HepG2 (cell line): ENCODE data around the gene CFAP100. TPM values are rescaled to one million over a fixed set of nuclear protein-coding genes. Genes with fewer than 3 reads are reported as not detected.

Source experiments
- CREM ChIP-seq, 2 experiments: sonication (generic) in 1 of 2; formaldehyde crosslinking in 1 of 2; IDR thresholded peaks; 2 replicates each; pipeline versions ENCODE4 v1.4.0 to v1.6.1; 2016 to 2020; ENCODE audit warnings: antibody characterized with exemption in 1 of 2, mild to moderate bottlenecking in 1 of 2, missing genetic modification reagents in 1 of 2
- FOXK2 ChIP-seq: fragments of 450-650 bp; IDR thresholded peaks from 2 replicates; pipeline ENCODE4 v1.6.1; 2016
- IKZF1 ChIP-seq: fragments of 450-650 bp; IDR thresholded peaks from 2 replicates; pipeline ENCODE4 v1.7.1; 2016
- KDM6A ChIP-seq: IDR thresholded peaks from 2 replicates; pipeline ENCODE4 v1.6.1; 2016; ENCODE audit warnings: low read depth
- MAFF ChIP-seq: IDR thresholded peaks from 2 replicates; pipeline ENCODE4 v1.6.1; 2011; ENCODE audit warnings: low read depth, low read length, improper control_type of control experiment
- MIXL1 ChIP-seq: IDR thresholded peaks from 2 replicates; pipeline ENCODE4 v1.6.1; 2016
- NCOA5 ChIP-seq: sonication (generic); formaldehyde crosslinking; IDR thresholded peaks from 2 replicates; pipeline ENCODE4 v1.4.0; 2020; ENCODE audit warnings: missing genetic modification reagents
- NFAT5 ChIP-seq: sonication (generic); formaldehyde crosslinking; IDR thresholded peaks from 2 replicates; pipeline ENCODE4 v1.4.0; 2020; ENCODE audit warnings: missing genetic modification reagents
- PLRG1 ChIP-seq: fragments of 450-650 bp; conservative IDR thresholded peaks from 2 replicates; pipeline ENCODE4 v1.6.1; 2016
- RAD51 ChIP-seq: fragments of 450-650 bp; IDR thresholded peaks from 2 replicates; pipeline ENCODE4 v1.6.1; 2016; ENCODE audit warnings: borderline replicate concordance
- SUZ12 ChIP-seq: fragments of 150-350 bp; IDR thresholded peaks from 2 replicates; pipeline ENCODE4 v1.6.1; 2014; ENCODE audit warnings: low read depth, low read length
- TFAP4 ChIP-seq: sonication (generic); IDR thresholded peaks from 2 replicates; pipeline ENCODE4 v1.6.1; 2016; ENCODE audit warnings: low read depth, borderline replicate concordance
- TGIF2 ChIP-seq: IDR thresholded peaks from 2 replicates; pipeline ENCODE4 v1.6.1; 2016; ENCODE audit warnings: control low read depth, missing compliant biosample characterization
- THAP8 ChIP-seq: sonication (generic); formaldehyde crosslinking; IDR thresholded peaks from 2 replicates; pipeline ENCODE4 v1.5.1; 2020; ENCODE audit warnings: missing genetic modification reagents, mild to moderate bottlenecking, borderline replicate concordance
- TOE1 ChIP-seq: sonication (generic); formaldehyde crosslinking; IDR thresholded peaks from 2 replicates; pipeline ENCODE4 v1.4.0; 2020; ENCODE audit warnings: mild to moderate bottlenecking, missing genetic modification reagents
- YEATS4 ChIP-seq: sonication (generic); formaldehyde crosslinking; IDR thresholded peaks from 2 replicates; pipeline ENCODE4 v1.4.0; 2020; ENCODE audit warnings: missing genetic modification reagents, borderline replicate concordance
- ZNF343 ChIP-seq: sonication (generic); formaldehyde crosslinking; IDR thresholded peaks from 2 replicates; pipeline ENCODE4 v1.4.0; 2020; ENCODE audit warnings: mild to moderate bottlenecking, missing genetic modification reagents
- ZNF484 ChIP-seq: sonication (generic); formaldehyde crosslinking; IDR thresholded peaks from 2 replicates; pipeline ENCODE4 v1.5.1; 2020; ENCODE audit warnings: mild to moderate bottlenecking, low read depth, missing genetic modification reagents, borderline replicate concordance
- ZNF567 ChIP-seq: sonication (generic); formaldehyde crosslinking; IDR thresholded peaks from 2 replicates; pipeline ENCODE4 v1.8.1; 2023; ENCODE audit warnings: mild to moderate bottlenecking, missing genetic modification reagents, borderline replicate concordance
- ZNF609 ChIP-seq: sonication (generic); formaldehyde crosslinking; IDR thresholded peaks from 2 replicates; pipeline ENCODE4 v1.4.0; 2020; ENCODE audit warnings: mild to moderate bottlenecking, missing genetic modification reagents, borderline replicate concordance
- ZSCAN22 ChIP-seq: sonication (generic); formaldehyde crosslinking; IDR thresholded peaks from 2 replicates; pipeline ENCODE4 v1.4.0; 2020; ENCODE audit warnings: mild to moderate bottlenecking, missing genetic modification reagents
- polyA plus RNA-seq, 8 experiments: library from polyadenylated mRNA; depleted of rRNA in 3 of 8; stranded (reverse) in 7 of 8; unstranded in 1 of 8; fragments of >200 nt; fragmentation: Illumina TruSeq in 4 of 8; extraction: Trizol in 4 of 8; gene quantifications; 2 replicates each; pipeline versions ENCODE4 v1.2.1 to v1.2.3, GENCODE V29; 2011 to 2016; ENCODE audit warnings: low read depth in 4 of 8, missing spikeins in 1 of 8, mixed read lengths in 1 of 8; ENCODE audit not compliant: insufficient read depth in 1 of 8
- total RNA-seq, 5 experiments: library from RNA; depleted of rRNA; stranded (reverse); fragments of >200 nt; fragmentation: Illumina TruSeq; extraction: Trizol; gene quantifications; 2 replicates each; pipeline ENCODE4 v1.2.3, GENCODE V29; 2016; ENCODE audit warnings: low read depth in 1 of 5

The CFAP100 gene
- total and polyA plus RNA-seq, 2 of the 13 experiments (the other 11 are each of a cell fraction or from before 2014, with no cell fraction given): 0.32 TPM; not detected in 1

- TF ChIP-seq ZNF609 (CRISPR knock-in tag) (0 out of 2 replicates have a peak, but pooled peaks have one; percentile 20), ZSCAN22 (CRISPR knock-in tag) (no peak), ZNF343 (no peak), NCOA5 (no peak), TOE1 (CRISPR knock-in tag) (no peak), ZNF484 (CRISPR knock-in tag) (no peak), TFAP4 (peak; percentile 67; the same call in 1 of the 2 replicates), MAFF (no peak), THAP8 (CRISPR knock-in tag) (no peak), ZNF567 (CRISPR knock-in tag) (no peak), FOXK2 (no peak), IKZF1 (no peak), PLRG1 (no peak), MIXL1 (CRISPR knock-in tag) (0 out of 2 replicates have a peak, but pooled peaks have one; percentile 24), NFAT5 (CRISPR knock-in tag) (no peak), CREM (IDR thresholded peaks at IDR 0.05) (no peak), CREM (CRISPR knock-in tag; IDR thresholded peaks at IDR 0.05) (no peak), KDM6A (CRISPR knock-in tag) (no peak), YEATS4 (no peak), RAD51 (no peak), TGIF2 (CRISPR knock-in tag) (no peak), SUZ12 (no peak)
These were observed 27.3 kb upstream of the CFAP100 start (continued) for GRCh38 chr3:126367316-126367805.
